DMS 273 treated with DMSO at 0.1 percent for 48 hours (cell line): ENCODE data around the gene NEU3.

Source experiments
- DNase-seq: peaks from one replicate; lab custom pipeline; 2025; lab: John Stamatoyannopoulos, UW

Gene NEU3

GRCh38 chr11:75063741-75064314, 75.1 kb downstream of the NEU3 start:
- no peak for DNase-seq

GRCh38 chr11:75066061-75066460, 77.3 kb downstream of the NEU3 start:
- DNase-seq = no peak
